B cell (primary cell): ENCODE data around the gene CDC25C. TPM values are rescaled to one million over a fixed set of nuclear protein-coding genes. Genes with fewer than 3 reads are reported as not detected.

Experiments
- ATAC-seq: fragments of 200-7000 bp; cut with Tn5 transposase; one replicate; pipeline ENCODE4 v1.10.0; 2021; ENCODE audit warnings: low read depth, mild to moderate bottlenecking, moderate number of reproducible peaks, moderate library complexity
- CTCF ChIA-PET: fragments of 350-600 bp; sonication (Branson Sonifier 250); formaldehyde crosslinking; loops from one replicate; lab custom pipeline; 2021; ENCODE audit warnings: antibody characterized with exemption, inconsistent platforms; lab: Charles Lee
- POLR2A ChIA-PET: fragments of 350-600 bp; sonication (Branson Sonifier 250); formaldehyde crosslinking; loops from one replicate; lab custom pipeline; 2021; ENCODE audit warnings: antibody characterized with exemption; lab: Charles Lee
- DNase-seq: peaks from one replicate; pipeline ENCODE4 v3.0.0; 2013
- H2AFZ ChIP-seq: 2 replicates; pipeline ENCODE4 v1.6.1; 2012; ENCODE audit warnings: mild to moderate bottlenecking, low read depth, low read length; ENCODE audit not compliant: insufficient read depth, poor library complexity, severe bottlenecking
- H3K27ac ChIP-seq, 2 donors: 1 replicate in 1 of 2; 2 replicates in 1 of 2; pipeline ENCODE4 v1.5.1; 2012 to 2013; ENCODE audit warnings: low read length in 2 of 2, mild to moderate bottlenecking in 2 of 2, moderate library complexity in 1 of 2
- H3K27me3 ChIP-seq, 4 experiments: fragments of 200-600 bp in 1 of 4; sonication (generic) in 1 of 4; replicated peaks in 1 of 4; 1 replicate in 2 of 4; 2 replicates in 2 of 4; pipeline versions ENCODE4 v1.6.1 to v1.7.0; 2013 to 2016; ENCODE audit warnings: low read length in 3 of 4, mild to moderate bottlenecking in 2 of 4, mixed read lengths in 1 of 4, moderate library complexity in 1 of 4; ENCODE audit not compliant: insufficient read depth in 4 of 4, control insufficient read depth in 3 of 4; ENCODE audit errors: control extremely low read depth in 1 of 4
- H3K36me3 ChIP-seq, 2 experiments: replicated peaks in 1 of 2; 1 replicate in 1 of 2; 2 replicates in 1 of 2; pipeline versions ENCODE4 v1.6.1 to v1.7.1; 2013; ENCODE audit warnings: low read length in 1 of 2; ENCODE audit not compliant: insufficient read depth in 2 of 2, control insufficient read depth in 1 of 2; ENCODE audit errors: control extremely low read depth in 1 of 2, extremely low read depth in 1 of 2
- H3K4me1 ChIP-seq, 2 donors: fragments of 200-600 bp in 1 of 2; sonication (generic) in 1 of 2; 1 replicate in 1 of 2; 2 replicates in 1 of 2; pipeline versions ENCODE4 v1.5.1 to v1.6.1; 2013 to 2017; ENCODE audit warnings: low read length in 2 of 2; ENCODE audit not compliant: control insufficient read depth in 2 of 2, insufficient read depth in 2 of 2
- H3K4me2 ChIP-seq: replicated peaks from 2 replicates; pipeline ENCODE3; 2012; ENCODE audit warnings: mild to moderate bottlenecking, low read depth, low read length; ENCODE audit not compliant: poor library complexity, severe bottlenecking
- H3K4me3 ChIP-seq, 5 experiments: fragments of 200-600 bp in 1 of 5; sonication (generic) in 1 of 5; 1 replicate in 3 of 5; 2 replicates in 2 of 5; pipeline versions ENCODE4 v1.5.1 to v1.7.0; 2011 to 2016; ENCODE audit warnings: low read length in 4 of 5, mild to moderate bottlenecking in 4 of 5, low read depth in 2 of 5, control low read depth in 1 of 5, moderate library complexity in 1 of 5; ENCODE audit not compliant: insufficient read depth in 1 of 5; ENCODE audit errors: control extremely low read depth in 1 of 5, extremely low read depth in 1 of 5
- H3K79me2 ChIP-seq: fragments of 200-600 bp; sonication (generic); one replicate; pipeline ENCODE4 v1.6.0; 2016; ENCODE audit warnings: low read length; ENCODE audit not compliant: control insufficient read depth, insufficient read depth
- H3K9ac ChIP-seq: fragments of 200-600 bp; sonication (generic); 2 replicates; pipeline ENCODE4 v1.6.1; 2017; ENCODE audit warnings: mild to moderate bottlenecking, low read length, moderate library complexity
- H3K9me3 ChIP-seq, 3 donors: one replicate each; pipeline versions ENCODE4 v1.6.1 to v1.7.1; 2013; ENCODE audit warnings: low read length in 2 of 3; ENCODE audit not compliant: control insufficient read depth in 2 of 3, insufficient read depth in 1 of 3; ENCODE audit errors: control extremely low read depth in 1 of 3
- H4K20me1 ChIP-seq: 2 replicates; pipeline ENCODE4 v1.6.0; 2012; ENCODE audit warnings: mild to moderate bottlenecking, low read length; ENCODE audit not compliant: insufficient read depth, control insufficient read depth, poor library complexity, severe bottlenecking
- H3K27ac Mint-ChIP-seq: one replicate; pipeline ENCODE4 v1.8.0; 2021; ENCODE audit warnings: mixed read lengths
- H3K27me3 Mint-ChIP-seq: one replicate; pipeline ENCODE4 v1.8.0; 2021; ENCODE audit warnings: mixed read lengths
- H3K4me1 Mint-ChIP-seq: one replicate; pipeline ENCODE4 v1.8.0; 2021; ENCODE audit warnings: mixed read lengths
- H3K4me3 Mint-ChIP-seq: one replicate; pipeline ENCODE4 v1.8.0; 2021; ENCODE audit warnings: mixed read lengths
- H3K9me3 Mint-ChIP-seq: one replicate; pipeline ENCODE4 v1.8.0; 2022; ENCODE audit warnings: mixed read lengths; ENCODE audit not compliant: insufficient read depth
- CTCF ChIP-seq: fragments of 200-600 bp; IDR thresholded peaks from one replicate; pipeline ENCODE4 v1.8.0; 2022; ENCODE audit warnings: antibody characterized with exemption, mild to moderate bottlenecking
- EZH2 ChIP-seq: IDR thresholded peaks from 2 replicates; pipeline ENCODE4 v1.6.1; 2012; ENCODE audit warnings: borderline replicate concordance, low read depth, mild to moderate bottlenecking, moderate library complexity, low read length; ENCODE audit not compliant: insufficient read depth, poor library complexity, severe bottlenecking
- WGBS: methylation state at CpG from one replicate; pipeline ENCODE4 v1.1.5; 2013; ENCODE audit warnings: missing lambda C conversion rate; ENCODE audit not compliant: insufficient coverage; 5-methylcytosine and 5-hydroxymethylcytosine counted together
- intact Hi-C: fragments of 100-400 bp; cut with micrococcal nuclease; formaldehyde crosslinking; loops from one replicate; pipeline ENCODE4 v1.10.0; 2022
- polyA plus RNA-seq: library from polyadenylated mRNA; depleted of rRNA; stranded (reverse); fragments of >200 nt; gene quantifications from 2 replicates; pipeline ENCODE4 v1.2.3, GENCODE V29; 2012
- total RNA-seq, 2 donors: library from RNA; stranded (reverse); fragments of 120-200 nt in 1 of 2; gene quantifications; 1 replicate in 1 of 2; 2 replicates in 1 of 2; pipeline versions ENCODE4 v1.2.3 to v1.2.4, GENCODE V29; 2013 to 2022

The CDC25C gene
- total and polyA plus RNA-seq, 2 donors (not counting 1 experiment from before 2014, with no cell fraction given) = 0.03 TPM; not detected in 1

GRCh38 chr5:138337685-138338410 is 6.2 kb upstream of the CDC25C start, which contains the start of gene FAM53C:
FAM53C (plus strand) TSS chr5:138338266; CDS start chr5:138341336, 3,070 bp downstream.
- WGBS = 1% methylated on average over 24 of the region's 56 CpGs
- DNase-seq (peak; percentile 99), ATAC-seq (peak; percentile 82)
- POLR2A ChIA-PET = interaction anchor here (0.5 to 3.1 kb wide), 11 partner anchors 9 to 584 kb away, joined by 3 to 107 read pairs (median 3); partner anchors contain the start of genes ETF1, HNRNPA0, HSPA9 and KDM3B
- peak within 1 kb of the TSS; percentile 92 for H3K4me3 Mint-ChIP-seq
- Histone ChIP-seq H3K27ac (peak within 1 kb of the TSS; percentile 96 to 99), H3K36me3 (peaks cover 5 to 11% of the 10 kb centered on the region in 2 experiments), H4K20me1 (peaks cover 19% of the 10 kb centered on the region), H3K9ac (peak within 1 kb of the TSS; percentile 90), H2AFZ (peak within 1 kb of the TSS; percentile 96), H3K4me1 (peaks cover 22 to 25% of the 10 kb centered on the region in 2 donors), H3K27me3 (no peaks in the 10 kb centered on the region), H3K4me3 (peak within 1 kb of the TSS; percentile 55 to 90 (median 67)), H3K9me3 (no peaks in the 10 kb centered on the region), H3K4me2 (peak within 1 kb of the TSS; percentile 98), H3K79me2 (peaks cover 40% of the 10 kb centered on the region)
- intact Hi-C loops = loop anchor here (1.0 to 10.0 kb wide), 6 partner anchors 14 to 1837 kb away; partner anchors contain the start of genes BRD8, CYSTM1, ETF1 and HNRNPA0
- no peaks in the 10 kb centered on the region for H3K27me3 Mint-ChIP-seq
- peaks cover 35% of the 10 kb centered on the region for H3K4me1 Mint-ChIP-seq
- TF ChIP-seq EZH2 (no peak), CTCF (no peak)
- peak within 1 kb of the TSS; percentile 100 for H3K27ac Mint-ChIP-seq
- CTCF ChIA-PET = interaction anchor here (0.6 to 13.4 kb wide), 6 partner anchors 14 to 206 kb away, joined by 3 to 278 read pairs (median 3); partner anchors contain the start of genes ETF1 and KDM3B
- H3K9me3 Mint-ChIP-seq = no peaks in the 10 kb centered on the region
